Neural progenitor cell (in vitro differentiated cells): ENCODE results near the gene ZIC3.

Source experiments
- EZH2 ChIP-seq: fragments of 200-600 bp; sonication (generic); IDR thresholded peaks from 2 replicates; pipeline ENCODE4 v1.6.1; 2017; ENCODE audit warnings: antibody characterized with exemption, mild to moderate bottlenecking, moderate library complexity
- EZH2phosphoT487 ChIP-seq: fragments of 200-600 bp; sonication (generic); IDR thresholded peaks from 2 replicates; pipeline ENCODE4 v1.6.1; 2017; ENCODE audit warnings: antibody characterized with exemption
- TF ChIP-seq, protein P1 (sequence below): fragments of 200-600 bp; sonication (generic); IDR thresholded peaks from 2 replicates; pipeline ENCODE4 v1.5.1; 2017; ENCODE audit warnings: antibody characterized with exemption, mild to moderate bottlenecking

- TF ChIP-seq, protein P1, sequence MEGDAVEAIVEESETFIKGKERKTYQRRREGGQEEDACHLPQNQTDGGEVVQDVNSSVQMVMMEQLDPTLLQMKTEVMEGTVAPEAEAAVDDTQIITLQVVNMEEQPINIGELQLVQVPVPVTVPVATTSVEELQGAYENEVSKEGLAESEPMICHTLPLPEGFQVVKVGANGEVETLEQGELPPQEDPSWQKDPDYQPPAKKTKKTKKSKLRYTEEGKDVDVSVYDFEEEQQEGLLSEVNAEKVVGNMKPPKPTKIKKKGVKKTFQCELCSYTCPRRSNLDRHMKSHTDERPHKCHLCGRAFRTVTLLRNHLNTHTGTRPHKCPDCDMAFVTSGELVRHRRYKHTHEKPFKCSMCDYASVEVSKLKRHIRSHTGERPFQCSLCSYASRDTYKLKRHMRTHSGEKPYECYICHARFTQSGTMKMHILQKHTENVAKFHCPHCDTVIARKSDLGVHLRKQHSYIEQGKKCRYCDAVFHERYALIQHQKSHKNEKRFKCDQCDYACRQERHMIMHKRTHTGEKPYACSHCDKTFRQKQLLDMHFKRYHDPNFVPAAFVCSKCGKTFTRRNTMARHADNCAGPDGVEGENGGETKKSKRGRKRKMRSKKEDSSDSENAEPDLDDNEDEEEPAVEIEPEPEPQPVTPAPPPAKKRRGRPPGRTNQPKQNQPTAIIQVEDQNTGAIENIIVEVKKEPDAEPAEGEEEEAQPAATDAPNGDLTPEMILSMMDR: no peak
- TF ChIP-seq EZH2 (peak; percentile 58), EZH2phosphoT487 (peak; percentile 43)
Observed at GRCh38 chrX:137549073-137549472, 16.9 kb upstream of the ZIC3 start.
